GM12874 (cell line): ENCODE data around the gene BICD1.

Experiments
- TF ChIP-seq, protein P1 (sequence below): IDR thresholded peaks from 2 replicates; pipeline ENCODE4 v1.5.1; 2011; ENCODE audit warnings: low read depth, mild to moderate bottlenecking, control low read depth, low read length, moderate library complexity; ENCODE audit not compliant: insufficient read depth

Gene BICD1

DNA sequence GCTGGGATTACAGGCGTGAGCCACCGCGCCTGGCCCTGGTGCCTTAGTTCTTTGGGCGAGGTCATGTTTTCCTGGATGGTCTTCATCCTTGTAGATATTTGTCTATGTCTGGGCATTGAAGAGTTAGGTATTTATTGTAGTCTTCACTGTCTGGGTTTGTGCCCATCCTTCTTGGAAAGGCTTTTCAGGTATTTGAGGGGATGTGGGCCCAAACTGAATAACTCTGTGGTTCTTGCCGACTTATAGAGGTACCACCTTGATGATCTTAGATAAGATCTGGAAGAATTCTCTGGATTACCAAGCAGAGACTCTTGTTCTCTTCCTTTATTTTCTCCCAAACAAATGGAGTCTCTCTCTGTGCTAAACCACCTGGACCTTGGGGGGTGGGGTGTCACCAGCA is 311.6 kb downstream of the BICD1 start:
- TF ChIP-seq, protein P1, sequence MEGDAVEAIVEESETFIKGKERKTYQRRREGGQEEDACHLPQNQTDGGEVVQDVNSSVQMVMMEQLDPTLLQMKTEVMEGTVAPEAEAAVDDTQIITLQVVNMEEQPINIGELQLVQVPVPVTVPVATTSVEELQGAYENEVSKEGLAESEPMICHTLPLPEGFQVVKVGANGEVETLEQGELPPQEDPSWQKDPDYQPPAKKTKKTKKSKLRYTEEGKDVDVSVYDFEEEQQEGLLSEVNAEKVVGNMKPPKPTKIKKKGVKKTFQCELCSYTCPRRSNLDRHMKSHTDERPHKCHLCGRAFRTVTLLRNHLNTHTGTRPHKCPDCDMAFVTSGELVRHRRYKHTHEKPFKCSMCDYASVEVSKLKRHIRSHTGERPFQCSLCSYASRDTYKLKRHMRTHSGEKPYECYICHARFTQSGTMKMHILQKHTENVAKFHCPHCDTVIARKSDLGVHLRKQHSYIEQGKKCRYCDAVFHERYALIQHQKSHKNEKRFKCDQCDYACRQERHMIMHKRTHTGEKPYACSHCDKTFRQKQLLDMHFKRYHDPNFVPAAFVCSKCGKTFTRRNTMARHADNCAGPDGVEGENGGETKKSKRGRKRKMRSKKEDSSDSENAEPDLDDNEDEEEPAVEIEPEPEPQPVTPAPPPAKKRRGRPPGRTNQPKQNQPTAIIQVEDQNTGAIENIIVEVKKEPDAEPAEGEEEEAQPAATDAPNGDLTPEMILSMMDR = no peak

DNA sequence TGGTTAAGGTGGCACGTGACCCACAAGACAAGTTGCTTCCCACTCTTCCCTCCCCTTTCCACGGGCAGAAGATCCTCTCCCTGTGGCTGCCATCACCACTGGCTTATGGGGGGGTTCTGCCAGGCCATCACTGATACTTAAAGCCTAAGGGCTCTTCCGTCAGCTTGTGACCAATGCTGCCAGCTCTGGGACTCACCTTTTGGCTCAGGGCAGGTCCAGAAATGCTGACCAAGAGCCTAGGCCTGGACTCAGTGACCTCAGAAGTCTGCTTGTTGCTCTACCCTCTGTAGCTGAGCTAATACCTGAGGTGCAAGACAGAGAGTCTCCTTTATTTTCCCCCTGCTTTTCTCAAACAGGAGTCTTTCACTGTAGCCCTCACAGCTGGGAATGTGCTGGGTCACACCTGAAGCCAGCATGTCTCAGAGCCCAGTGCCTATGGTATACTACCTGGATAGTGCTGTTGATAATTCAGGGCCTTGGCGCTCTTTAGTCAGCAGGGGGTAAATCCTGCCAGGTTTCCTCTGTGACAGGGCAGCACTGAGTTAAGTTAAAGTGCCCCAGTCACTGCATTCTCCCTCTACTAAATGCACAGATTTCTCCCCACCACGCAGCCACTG is 312.4 kb downstream of the BICD1 start:
- TF ChIP-seq, protein P1 = no peak

DNA sequence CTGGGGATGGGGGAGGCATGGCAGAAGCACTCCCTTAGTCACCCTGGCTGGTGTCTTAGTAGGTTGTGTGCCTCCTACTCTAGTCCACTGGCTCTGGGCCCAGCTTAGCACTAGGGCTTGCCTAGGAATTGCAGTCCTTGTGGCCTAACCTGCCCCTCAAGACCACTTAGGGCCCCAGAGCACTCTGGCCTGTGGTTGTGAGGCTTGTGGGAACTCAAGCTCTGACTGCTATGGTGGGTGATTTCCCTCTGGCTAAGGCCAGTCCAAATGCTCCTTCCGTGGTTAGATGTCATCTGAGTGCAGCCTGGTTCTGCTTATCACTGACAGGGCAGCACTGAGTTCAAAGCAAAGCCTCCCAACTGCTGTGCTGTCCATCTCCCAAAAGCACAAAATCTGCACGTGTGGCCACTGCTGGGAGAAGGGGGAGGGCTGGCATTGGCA is 312.9 kb downstream of the BICD1 start:
- TF ChIP-seq, protein P1 = no peak

DNA sequence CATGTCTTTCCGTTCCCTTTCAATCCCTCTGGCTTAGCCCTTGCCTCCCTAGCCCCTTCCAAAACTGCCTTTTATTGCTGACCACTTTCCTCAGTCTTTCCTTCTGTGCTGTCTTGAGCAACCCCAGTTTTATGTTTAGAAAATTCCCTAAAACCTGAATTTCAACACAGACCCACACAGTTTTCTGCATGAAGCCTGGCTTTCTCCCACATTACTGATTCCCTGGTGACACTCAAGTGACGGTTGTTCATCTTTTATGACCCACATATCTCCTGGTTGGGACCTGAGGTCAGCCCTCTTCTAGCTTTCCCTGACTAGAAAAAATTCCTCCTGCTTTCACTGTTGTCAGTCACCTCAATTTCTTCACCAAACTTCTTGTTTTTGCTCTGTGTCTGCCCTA is 313.7 kb downstream of the BICD1 start:
- TF ChIP-seq, protein P1 = no peak

DNA sequence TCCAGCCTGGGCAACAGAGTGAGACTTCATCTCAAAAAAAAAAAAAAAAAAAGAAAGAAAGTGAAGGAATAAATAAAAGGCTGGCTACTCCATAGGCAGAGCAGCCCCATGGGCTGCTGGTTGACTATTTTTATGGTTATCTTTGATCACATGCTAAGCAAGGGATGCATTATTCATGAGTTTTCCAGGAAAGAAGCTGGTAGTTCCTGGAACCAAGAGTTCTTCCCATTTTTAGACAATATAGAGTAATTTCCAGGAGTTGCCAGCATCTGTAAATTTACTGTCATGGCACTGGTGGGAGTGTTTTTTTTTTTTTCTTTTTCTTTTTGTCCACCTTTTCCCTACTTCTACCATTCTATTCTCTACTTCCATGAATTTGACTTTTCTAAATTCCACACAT is 316.9 kb downstream of the BICD1 start:
- TF ChIP-seq, protein P1 = no peak

DNA sequence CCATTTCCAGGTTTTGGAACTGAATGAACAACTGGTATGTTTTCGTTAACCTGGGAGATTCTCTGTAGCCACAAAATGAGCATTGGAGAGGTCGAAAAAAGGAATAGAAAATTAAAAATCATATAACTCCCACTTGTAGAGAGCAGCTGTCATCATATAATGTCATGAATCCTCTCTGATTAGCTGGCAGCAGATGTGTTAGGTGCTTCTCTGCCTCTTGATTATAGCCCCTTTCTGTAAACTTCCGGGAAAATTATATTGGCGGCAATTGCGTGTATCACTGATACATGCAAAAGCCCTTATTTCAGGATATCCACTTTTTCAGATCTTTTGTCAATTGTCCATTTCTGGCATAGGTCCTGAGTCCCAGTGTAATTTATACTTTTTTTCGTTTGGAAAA is 324.4 kb downstream of the BICD1 start:
- TF ChIP-seq, protein P1 = no peak
